GM18508 (cell line): ENCODE measurements around the gene MDP1.

Experiments used
- ATAC-seq: cut with Tn5 transposase; IDR thresholded peaks from one replicate; pipeline ENCODE4 v1.9.1; 2021; ENCODE audit warnings: moderate number of reproducible peaks; ENCODE audit not compliant: insufficient read depth, unreplicated experiment

Gene MDP1

DNA sequence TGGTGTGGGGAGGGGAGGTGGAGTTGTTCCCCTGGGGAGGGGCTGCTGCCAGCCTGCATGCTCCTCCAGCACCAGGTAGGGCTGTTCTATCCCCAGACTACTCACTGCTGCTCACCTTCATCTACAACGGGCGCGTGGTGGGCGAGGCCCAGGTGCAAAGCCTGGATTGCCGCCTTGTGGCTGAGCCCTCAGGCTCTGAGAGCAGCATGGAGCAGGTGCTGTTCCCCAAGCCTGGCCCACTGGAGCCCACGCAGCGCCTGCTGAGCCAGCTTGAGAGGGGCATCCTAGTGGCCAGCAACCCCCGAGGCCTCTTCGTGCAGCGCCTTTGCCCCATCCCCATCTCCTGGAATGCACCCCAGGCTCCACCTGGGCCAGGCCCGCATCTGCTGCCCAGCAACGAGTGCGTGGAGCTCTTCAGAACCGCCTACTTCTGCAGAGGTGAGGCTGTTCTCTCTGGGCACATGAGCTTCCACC lies 51.3 kb downstream of the MDP1 start:
- ATAC-seq: no peak
